GM23248 (cell line): ENCODE results near the gene SLCO1B3. TPM values are rescaled to one million over a fixed set of nuclear protein-coding genes. Genes with fewer than 3 reads are reported as not detected.

Experiments used
- DNase-seq: peaks from one replicate; pipeline ENCODE4 v3.0.0-alpha.2; 2015
- H2AFZ ChIP-seq: fragments of 200-600 bp; sonication (generic); 2 replicates; pipeline ENCODE4 v1.6.1; 2016; ENCODE audit warnings: antibody characterized with exemption
- H3F3A ChIP-seq: fragments of 200-600 bp; sonication (generic); 2 replicates; pipeline ENCODE4 v1.6.1; 2016; ENCODE audit warnings: mild to moderate bottlenecking, antibody characterized with exemption, mixed run types; ENCODE audit not compliant: insufficient read depth
- H3K27ac ChIP-seq: fragments of 200-600 bp; sonication (generic); 2 replicates; pipeline ENCODE4 v1.5.1; 2016; ENCODE audit warnings: mild to moderate bottlenecking
- H3K27me3 ChIP-seq: fragments of 200-600 bp; sonication (generic); replicated peaks from 2 replicates; pipeline ENCODE4 v1.6.1; 2016; ENCODE audit warnings: mild to moderate bottlenecking; ENCODE audit not compliant: insufficient read depth
- H3K36me3 ChIP-seq: fragments of 200-600 bp; sonication (generic); 2 replicates; pipeline ENCODE4 v1.6.1; 2016; ENCODE audit warnings: low read depth, mild to moderate bottlenecking
- H3K4me1 ChIP-seq: fragments of 200-600 bp; sonication (generic); 2 replicates; pipeline ENCODE4 v1.6.1; 2016; ENCODE audit warnings: mild to moderate bottlenecking; ENCODE audit not compliant: insufficient read depth
- H3K4me2 ChIP-seq: fragments of 200-600 bp; sonication (generic); one replicate; pipeline ENCODE4 v1.6.1; 2016; ENCODE audit warnings: mild to moderate bottlenecking; ENCODE audit not compliant: unreplicated experiment
- H3K4me3 ChIP-seq: fragments of 200-600 bp; sonication (generic); 2 replicates; pipeline ENCODE4 v1.5.1; 2016; ENCODE audit warnings: mild to moderate bottlenecking
- H3K79me2 ChIP-seq: fragments of 200-600 bp; sonication (generic); 2 replicates; pipeline ENCODE4 v1.6.1; 2016; ENCODE audit warnings: mild to moderate bottlenecking; ENCODE audit not compliant: insufficient read depth
- H3K9ac ChIP-seq: fragments of 200-600 bp; sonication (generic); 2 replicates; pipeline ENCODE4 v1.6.1; 2016; ENCODE audit warnings: mild to moderate bottlenecking
- H3K9me2 ChIP-seq: fragments of 200-600 bp; sonication (generic); 2 replicates; pipeline ENCODE4 v1.6.1; 2016; ENCODE audit warnings: mixed run types, mild to moderate bottlenecking, moderate library complexity; ENCODE audit not compliant: insufficient read depth
- H3K9me3 ChIP-seq: fragments of 200-600 bp; sonication (generic); one replicate; pipeline ENCODE4 v1.6.1; 2017; ENCODE audit warnings: low read depth
- H4K20me1 ChIP-seq: fragments of 200-600 bp; sonication (generic); 2 replicates; pipeline ENCODE4 v1.6.0; 2016; ENCODE audit not compliant: insufficient read depth
- EZH2 ChIP-seq: fragments of 200-600 bp; sonication (generic); IDR thresholded peaks from 2 replicates; pipeline ENCODE4 v1.6.1; 2018; ENCODE audit warnings: antibody characterized with exemption, mild to moderate bottlenecking; ENCODE audit not compliant: insufficient read depth, poor library complexity, severe bottlenecking
- EZH2phosphoT487 ChIP-seq: fragments of 200-600 bp; sonication (generic); IDR thresholded peaks from 2 replicates; pipeline ENCODE4 v1.6.1; 2018; ENCODE audit warnings: antibody characterized with exemption, moderate library complexity, mild to moderate bottlenecking, low read depth; ENCODE audit not compliant: insufficient read depth
- WGBS, 2 experiments: methylation state at CpG; one replicate each; pipeline ENCODE4 v1.1.6; 2015 to 2017; ENCODE audit warnings: low lambda C conversion rate in 2 of 2, low coverage in 1 of 2; ENCODE audit errors: missing lambda C conversion rate in 2 of 2; 5-methylcytosine and 5-hydroxymethylcytosine counted together
- in situ Hi-C: fragments of 300-500 bp; cut with MboI; formaldehyde crosslinking; loops from 2 replicates; pipeline ENCODE4 v1.15.0; 2020
- polyA plus RNA-seq: library from polyadenylated mRNA; unstranded; fragments of >200 nt; fragmentation: Nextera tagmentation; extraction: Ambion mirVana; gene quantifications from 2 replicates; pipeline ENCODE4 v1.2.1, GENCODE V29; 2016
- total RNA-seq: library from RNA; depleted of rRNA; stranded (reverse); fragments of >200 nt; shearing (Covaris generic); gene quantifications from 2 replicates; pipeline ENCODE4 v1.2.3, GENCODE V29; 2014

Gene SLCO1B3
- total and polyA plus RNA-seq, 2 experiments from 2014 or later, result not detected

DNA sequence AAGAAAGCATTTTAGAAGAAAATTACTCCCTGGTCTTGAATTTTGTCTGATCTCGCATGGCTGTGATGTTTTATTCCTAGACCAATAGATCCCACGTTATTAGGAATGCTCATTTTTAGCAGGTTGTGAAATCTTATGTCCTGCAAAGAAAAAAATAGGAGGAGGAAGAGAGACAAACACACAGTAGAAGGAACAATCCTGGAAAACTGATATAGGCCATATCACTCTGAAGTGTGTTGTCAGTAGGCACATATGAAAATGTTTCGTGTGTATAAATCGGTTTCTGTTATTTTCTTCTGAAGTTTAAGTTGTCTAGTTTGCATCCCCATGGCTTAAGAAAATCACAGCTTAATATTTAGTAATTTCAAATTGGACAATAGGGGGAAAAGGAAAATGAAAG lies 12.4 kb downstream of the SLCO1B3 start:
- H3K27ac ChIP-seq, result no peak overlapping the region
- H3K4me2 ChIP-seq, result no peak overlapping the region
- H3K9me2 ChIP-seq, result peaks cover 5% of the 10 kb centered on the region; the same call in 1 of the 2 replicates
- no peaks in the 10 kb centered on the region for H3F3A ChIP-seq
- in situ Hi-C loops, result no loop called here
- no peak overlapping the region for H2AFZ ChIP-seq
- no peaks in the 10 kb centered on the region for H3K27me3 ChIP-seq
- H3K79me2 ChIP-seq, result no peaks in the 10 kb centered on the region
- no peaks in the 10 kb centered on the region for H3K36me3 ChIP-seq
- no peak overlapping the region for H3K9ac ChIP-seq
- H3K4me3 ChIP-seq, result no peak overlapping the region
- TF ChIP-seq EZH2, result no peak
- TF ChIP-seq EZH2phosphoT487, result no peak
- WGBS, 2 experiments, result 25 to 26% methylated on average over 4 of the region's 4 CpGs
- H4K20me1 ChIP-seq, result no peaks in the 10 kb centered on the region
- DNase-seq, result no peak
- H3K9me3 ChIP-seq, result no peaks in the 10 kb centered on the region
- no peaks in the 10 kb centered on the region for H3K4me1 ChIP-seq

DNA sequence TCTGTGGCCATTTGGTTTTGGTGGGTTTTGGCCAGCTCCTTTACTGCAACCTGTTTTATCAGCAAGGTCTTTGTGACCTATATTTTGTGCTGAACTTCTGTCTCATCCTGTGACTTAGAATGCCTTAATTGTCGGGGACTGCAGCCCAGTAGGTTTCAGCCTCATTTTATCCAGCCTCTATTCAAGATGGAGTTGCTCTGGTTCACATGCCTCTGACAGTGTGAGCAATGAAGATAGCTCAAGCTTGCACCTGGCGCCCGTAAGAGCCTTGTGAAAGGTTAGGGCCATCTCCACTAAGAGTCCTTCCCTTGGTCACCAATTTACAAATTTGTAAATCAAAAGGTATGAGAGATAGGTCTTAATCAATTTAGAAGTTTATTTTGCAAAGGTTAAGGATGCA lies 19.4 kb downstream of the SLCO1B3 start:
- WGBS, 2 experiments, result 25 to 26% methylated on average over 3 of the region's 3 CpGs
- TF ChIP-seq EZH2 (no peak), EZH2phosphoT487 (no peak)
- H3K9ac ChIP-seq, result no peak overlapping the region
- in situ Hi-C loops, result no loop called here
- H3K27ac ChIP-seq, result no peak overlapping the region
- H3K79me2 ChIP-seq, result no peaks in the 10 kb centered on the region
- no peaks in the 10 kb centered on the region for H3K9me2 ChIP-seq
- no peaks in the 10 kb centered on the region for H3K9me3 ChIP-seq
- H2AFZ ChIP-seq, result no peak overlapping the region
- H3K4me3 ChIP-seq, result no peak overlapping the region
- H3F3A ChIP-seq, result no peaks in the 10 kb centered on the region
- H3K4me2 ChIP-seq, result no peak overlapping the region
- DNase-seq, result no peak
- no peaks in the 10 kb centered on the region for H3K36me3 ChIP-seq
- H4K20me1 ChIP-seq, result no peaks in the 10 kb centered on the region
- no peaks in the 10 kb centered on the region for H3K27me3 ChIP-seq
- no peaks in the 10 kb centered on the region for H3K4me1 ChIP-seq

DNA sequence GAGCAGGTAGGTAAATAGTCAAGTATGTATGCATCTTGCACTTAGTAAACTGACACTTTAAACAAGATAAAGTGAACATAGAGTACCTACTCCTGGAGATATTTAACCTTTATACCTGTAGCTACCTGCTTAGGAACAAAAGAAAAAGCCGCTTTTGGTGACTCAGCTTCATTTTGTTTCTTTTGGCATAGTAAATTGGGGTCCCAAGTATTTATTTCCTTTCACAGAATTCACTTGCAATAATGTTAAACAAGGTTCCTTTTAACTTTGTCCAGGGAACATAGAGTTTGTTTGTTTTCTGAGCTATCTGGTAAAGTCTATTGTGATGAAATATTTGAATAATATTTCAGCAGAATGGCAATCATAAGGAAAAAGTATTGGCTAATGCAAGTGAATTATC lies 20.0 kb downstream of the SLCO1B3 start:
- DNase-seq, result no peak
- no peaks in the 10 kb centered on the region for H3K9me3 ChIP-seq
- no peak overlapping the region for H2AFZ ChIP-seq
- 11 to 15% methylated on average over 1 of the region's 1 CpG for WGBS, 2 experiments
- H3K4me1 ChIP-seq, result no peaks in the 10 kb centered on the region
- H3K9ac ChIP-seq, result no peak overlapping the region
- no peaks in the 10 kb centered on the region for H3K9me2 ChIP-seq
- no peak for TF ChIP-seq EZH2
- TF ChIP-seq EZH2phosphoT487, result no peak
- no peak overlapping the region for H3K4me3 ChIP-seq
- no peaks in the 10 kb centered on the region for H4K20me1 ChIP-seq
- H3K79me2 ChIP-seq, result no peaks in the 10 kb centered on the region
- H3K27me3 ChIP-seq, result no peaks in the 10 kb centered on the region
- H3K36me3 ChIP-seq, result no peaks in the 10 kb centered on the region
- H3K27ac ChIP-seq, result no peak overlapping the region
- H3K4me2 ChIP-seq, result no peak overlapping the region
- in situ Hi-C loops, result no loop called here
- no peaks in the 10 kb centered on the region for H3F3A ChIP-seq

DNA sequence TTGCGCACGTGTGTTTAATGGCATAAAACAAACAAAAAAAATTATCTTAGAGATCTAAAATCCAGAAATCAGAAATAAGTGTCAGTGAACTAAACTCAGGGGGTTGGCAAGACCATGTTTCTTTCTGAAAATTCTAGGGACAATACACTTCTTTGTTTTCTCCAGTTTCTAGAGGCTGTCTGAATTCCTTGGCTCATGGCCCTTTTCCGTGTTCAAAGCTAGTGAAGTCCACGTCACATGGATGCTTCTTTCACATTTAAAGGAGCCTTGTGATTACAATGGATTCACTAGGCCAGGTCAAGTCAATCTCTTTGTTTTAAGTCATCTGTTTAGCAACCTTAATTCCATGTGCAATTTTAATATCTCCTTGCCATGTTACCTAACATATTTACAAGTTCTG lies 22.4 kb downstream of the SLCO1B3 start:
- no peaks in the 10 kb centered on the region for H3K4me1 ChIP-seq
- no peak for TF ChIP-seq EZH2
- TF ChIP-seq EZH2phosphoT487, result no peak
- no peak overlapping the region for H2AFZ ChIP-seq
- H3K9ac ChIP-seq, result no peak overlapping the region
- no peak overlapping the region for H3K4me3 ChIP-seq
- no peaks in the 10 kb centered on the region for H3F3A ChIP-seq
- no peaks in the 10 kb centered on the region for H3K27me3 ChIP-seq
- H3K9me2 ChIP-seq, result no peaks in the 10 kb centered on the region
- in situ Hi-C loops, result no loop called here
- no peaks in the 10 kb centered on the region for H3K9me3 ChIP-seq
- H4K20me1 ChIP-seq, result no peaks in the 10 kb centered on the region
- no peak overlapping the region for H3K27ac ChIP-seq
- H3K79me2 ChIP-seq, result no peaks in the 10 kb centered on the region
- H3K36me3 ChIP-seq, result no peaks in the 10 kb centered on the region
- 41 to 42% methylated on average over 4 of the region's 4 CpGs for WGBS, 2 experiments
- no peak for DNase-seq
- H3K4me2 ChIP-seq, result no peak overlapping the region

DNA sequence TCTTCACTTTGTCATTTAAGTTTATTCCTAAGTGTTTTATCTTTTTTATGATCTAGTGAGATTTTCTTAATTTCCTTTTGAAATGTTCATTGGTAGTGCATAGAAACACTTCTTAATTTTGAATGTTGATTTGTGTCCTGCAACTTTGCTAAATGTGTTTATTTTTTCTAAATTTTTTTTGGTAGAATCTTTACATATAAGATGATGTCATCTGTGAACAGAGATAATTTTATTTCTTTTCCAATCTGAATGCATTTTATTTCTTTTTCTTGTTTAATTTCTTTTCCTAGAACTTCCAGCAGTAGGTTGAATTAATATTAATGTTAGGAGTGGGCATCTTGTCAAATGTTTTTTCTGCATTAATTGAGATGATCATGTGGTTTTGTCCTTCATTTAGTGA lies 42.1 kb downstream of the SLCO1B3 start:
- no peaks in the 10 kb centered on the region for H4K20me1 ChIP-seq
- H3K4me1 ChIP-seq, result no peaks in the 10 kb centered on the region
- H3K9me3 ChIP-seq, result no peaks in the 10 kb centered on the region
- no peaks in the 10 kb centered on the region for H3K27me3 ChIP-seq
- in situ Hi-C loops, result no loop called here
- H3K4me3 ChIP-seq, result no peak overlapping the region
- no peak overlapping the region for H3K9ac ChIP-seq
- TF ChIP-seq EZH2phosphoT487, result no peak
- no peak for TF ChIP-seq EZH2
- no peak overlapping the region for H3K4me2 ChIP-seq
- no peak for DNase-seq
- H3F3A ChIP-seq, result no peaks in the 10 kb centered on the region
- H3K9me2 ChIP-seq, result no peaks in the 10 kb centered on the region
- no peaks in the 10 kb centered on the region for H3K79me2 ChIP-seq
- no peaks in the 10 kb centered on the region for H3K36me3 ChIP-seq
- H2AFZ ChIP-seq, result no peak overlapping the region
- H3K27ac ChIP-seq, result no peak overlapping the region
